ENCODE results near the gene BRD1. TPM values are rescaled to one million over a fixed set of nuclear protein-coding genes. Genes with fewer than 3 reads are reported as not detected.

Gene BRD1
- total RNA-seq, 2 donors from 2014 or later: 42.3 to 43.4 TPM

DNA sequence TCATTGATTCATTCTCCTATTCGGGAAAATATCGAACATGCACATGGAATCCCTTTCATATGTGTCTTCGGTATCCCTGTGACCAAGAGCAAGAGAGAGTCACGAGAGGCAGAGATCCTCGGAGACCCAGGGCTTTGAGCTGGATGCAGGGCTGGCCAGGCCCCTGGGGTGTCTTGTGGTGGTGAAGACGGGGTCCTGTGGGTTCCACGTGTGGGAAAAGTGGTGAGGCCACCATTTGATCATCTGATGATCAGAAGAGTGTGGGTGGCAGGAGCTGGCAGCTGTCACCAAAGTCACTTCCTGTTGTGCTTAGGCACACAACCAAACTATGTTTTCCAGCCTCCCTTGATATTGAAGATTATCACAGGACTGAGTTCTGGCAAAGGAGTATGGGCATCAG lies 94.0 kb downstream of the BRD1 start:
- Mint-ChIP-seq H3K4me1 (ENCODE audit: low read depth) (peaks cover 14% of the 10 kb centered on the region), H3K4me3 (no peak overlapping the region), H3K36me3 (ENCODE audit: insufficient read depth in 2 of 2) (no peaks in the 10 kb centered on the region), H3K27ac (no peak overlapping the region), H3K27me3 (ENCODE audit: low read depth) (peaks cover 38% of the 10 kb centered on the region), H3K9me3 (no peaks in the 10 kb centered on the region)
- no peak for DNase-seq
- no peak for ATAC-seq (replicated peaks in 1 of 2)

DNA sequence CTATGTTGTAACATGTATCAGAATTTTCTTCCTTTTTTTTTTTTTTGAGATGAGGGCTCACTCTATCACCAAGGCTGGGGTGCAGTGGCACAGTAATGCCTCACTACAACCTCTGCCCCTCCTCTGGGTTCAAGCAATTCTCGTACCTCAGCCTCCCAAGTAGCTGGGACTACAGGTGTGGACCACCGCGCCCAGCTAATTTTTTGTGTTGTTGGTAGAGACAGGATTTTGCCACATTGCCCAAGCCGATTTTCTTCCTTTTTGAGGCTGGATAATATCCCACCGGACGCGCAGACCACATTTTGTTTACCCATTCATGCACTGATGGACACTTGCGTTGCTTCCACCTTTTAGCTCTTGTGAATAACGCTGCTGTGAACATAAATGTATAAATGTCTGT lies 97.0 kb downstream of the BRD1 start:
- no peak overlapping the region for H3K4me3 Mint-ChIP-seq
- H3K36me3 Mint-ChIP-seq (ENCODE audit: insufficient read depth in 2 of 2): no peaks in the 10 kb centered on the region
- H3K4me1 Mint-ChIP-seq (ENCODE audit: low read depth): peaks cover 25% of the 10 kb centered on the region
- DNase-seq (no peak), ATAC-seq (replicated peaks in 1 of 2) (no peak)
- no peaks in the 10 kb centered on the region for H3K9me3 Mint-ChIP-seq
- H3K27ac Mint-ChIP-seq: no peak overlapping the region
- peaks cover 52% of the 10 kb centered on the region for H3K27me3 Mint-ChIP-seq (ENCODE audit: low read depth)

DNA sequence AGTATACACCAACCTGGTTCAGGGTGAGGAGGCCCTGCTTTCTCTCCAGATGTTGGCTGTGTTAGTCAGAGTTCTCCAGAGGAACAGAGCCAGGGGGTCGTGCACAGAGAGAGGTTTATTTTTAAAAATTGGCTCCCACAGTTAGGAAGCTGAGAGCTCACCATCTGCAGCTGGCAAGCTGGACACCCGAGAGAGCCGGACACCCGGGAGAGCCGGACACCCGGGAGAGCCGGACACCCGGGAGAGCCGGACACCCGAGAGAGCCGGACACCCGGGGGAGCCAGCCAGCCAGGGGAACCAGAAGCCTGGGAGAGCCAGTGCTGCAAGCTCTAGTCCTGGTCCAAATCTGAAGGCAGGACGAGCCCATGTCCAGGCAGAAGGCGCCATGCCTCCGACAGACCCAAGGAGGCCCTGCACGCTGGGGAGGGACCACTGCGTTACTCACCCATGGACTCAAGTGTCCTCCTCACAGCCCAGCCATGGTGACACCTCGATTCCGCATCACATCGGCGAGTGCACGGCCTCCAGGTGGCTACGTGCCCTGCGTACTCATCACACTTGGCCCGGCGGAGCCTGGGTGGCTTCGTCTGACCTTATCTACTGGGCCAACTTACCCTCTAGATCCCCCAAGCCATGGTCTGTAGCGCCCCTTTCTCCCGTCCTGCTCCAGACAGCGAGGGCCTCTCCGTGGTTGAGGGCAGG lies 99.0 kb downstream of the BRD1 start:
- DNase-seq (no peak), ATAC-seq (replicated peaks in 1 of 2) (no peak)
- Mint-ChIP-seq H3K9me3 (no peaks in the 10 kb centered on the region), H3K27ac (no peak overlapping the region), H3K27me3 (ENCODE audit: low read depth) (peaks cover 52% of the 10 kb centered on the region), H3K4me1 (ENCODE audit: low read depth) (peaks cover 25% of the 10 kb centered on the region), H3K4me3 (no peak overlapping the region), H3K36me3 (ENCODE audit: insufficient read depth in 2 of 2) (no peaks in the 10 kb centered on the region)

DNA sequence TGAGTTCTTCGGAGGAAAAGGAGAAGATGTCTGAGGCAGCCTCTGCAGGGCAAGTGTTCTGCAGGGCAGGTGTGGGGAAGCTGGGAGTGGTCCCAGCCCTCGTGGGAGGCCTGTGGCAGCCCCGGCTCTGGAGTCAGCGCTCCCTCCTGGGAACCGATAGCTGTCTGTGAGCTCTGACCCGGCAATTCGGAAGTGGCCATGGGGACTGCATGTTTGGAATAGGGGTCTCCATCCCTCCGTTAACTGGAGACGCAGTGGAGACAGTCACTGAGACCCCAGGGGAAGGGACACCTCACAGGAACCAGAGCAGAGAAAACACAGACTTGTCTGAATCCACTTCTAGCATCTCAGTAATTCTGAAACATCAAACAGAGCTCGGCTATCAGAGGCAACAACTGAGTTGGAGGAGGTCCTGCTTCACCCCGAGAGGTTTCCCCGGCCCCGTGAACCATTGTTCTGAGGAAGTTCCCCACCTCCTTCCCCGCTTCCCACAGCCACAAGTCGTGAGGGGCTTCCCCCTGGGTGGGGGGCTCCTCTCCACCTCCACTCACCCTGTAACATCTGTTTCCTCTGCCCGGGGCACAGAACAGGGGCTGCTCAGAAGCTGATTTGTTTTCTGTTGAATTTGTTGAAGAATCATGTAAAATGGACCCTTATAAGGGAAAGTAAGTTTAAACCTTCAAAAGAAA lies 99.6 kb downstream of the BRD1 start:
- Mint-ChIP-seq H3K27ac (no peak overlapping the region), H3K4me1 (ENCODE audit: low read depth) (peaks cover 18% of the 10 kb centered on the region), H3K9me3 (no peaks in the 10 kb centered on the region), H3K36me3 (ENCODE audit: insufficient read depth in 2 of 2) (no peaks in the 10 kb centered on the region), H3K27me3 (ENCODE audit: low read depth) (peaks cover 45% of the 10 kb centered on the region), H3K4me3 (peak overlapping the region in 1 of 2 donors; percentile 15)
- DNase-seq (no peak), ATAC-seq (replicated peaks in 1 of 2) (no peak)

DNA sequence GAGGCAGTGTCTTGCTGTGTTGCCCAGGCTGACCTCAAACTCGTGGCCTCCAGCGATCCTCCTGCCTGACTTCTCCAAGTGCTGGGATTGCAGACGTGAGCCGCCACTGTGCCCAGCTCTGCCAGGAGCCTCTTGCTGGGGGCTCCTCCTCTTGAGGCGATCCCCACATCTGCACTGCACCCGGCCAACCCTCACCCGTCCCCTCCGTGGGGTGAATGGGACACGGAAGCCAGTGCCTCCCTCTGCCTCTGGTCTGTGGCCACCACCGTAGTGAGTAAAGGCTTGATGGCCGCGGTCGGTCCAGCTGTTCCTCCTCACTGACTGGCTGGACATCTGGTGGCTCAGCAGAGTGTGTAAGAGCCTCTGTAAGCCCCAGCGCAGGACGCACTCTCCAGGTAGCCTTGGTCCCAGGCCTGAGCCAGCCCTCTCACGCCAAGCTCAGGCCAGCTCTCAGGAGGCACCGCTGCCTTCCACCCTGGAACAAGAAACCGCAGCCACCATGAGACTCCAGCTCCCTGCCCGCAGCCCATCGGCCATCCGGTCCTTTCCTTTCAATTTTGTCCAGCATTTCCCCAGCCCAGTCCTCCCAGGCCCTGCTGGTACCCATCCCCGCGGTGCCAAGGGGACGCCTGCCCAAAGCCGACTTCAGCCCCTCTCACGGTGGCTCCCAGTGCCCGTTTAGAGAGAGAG lies 100.3 kb downstream of the BRD1 start:
- Mint-ChIP-seq H3K4me3 (no peak overlapping the region), H3K36me3 (ENCODE audit: insufficient read depth in 2 of 2) (no peaks in the 10 kb centered on the region), H3K27ac (no peak overlapping the region), H3K9me3 (no peaks in the 10 kb centered on the region), H3K27me3 (ENCODE audit: low read depth) (peaks cover 38% of the 10 kb centered on the region), H3K4me1 (ENCODE audit: low read depth) (peaks cover 16% of the 10 kb centered on the region)
- ATAC-seq (replicated peaks in 1 of 2): no peak
- no peak for DNase-seq

DNA sequence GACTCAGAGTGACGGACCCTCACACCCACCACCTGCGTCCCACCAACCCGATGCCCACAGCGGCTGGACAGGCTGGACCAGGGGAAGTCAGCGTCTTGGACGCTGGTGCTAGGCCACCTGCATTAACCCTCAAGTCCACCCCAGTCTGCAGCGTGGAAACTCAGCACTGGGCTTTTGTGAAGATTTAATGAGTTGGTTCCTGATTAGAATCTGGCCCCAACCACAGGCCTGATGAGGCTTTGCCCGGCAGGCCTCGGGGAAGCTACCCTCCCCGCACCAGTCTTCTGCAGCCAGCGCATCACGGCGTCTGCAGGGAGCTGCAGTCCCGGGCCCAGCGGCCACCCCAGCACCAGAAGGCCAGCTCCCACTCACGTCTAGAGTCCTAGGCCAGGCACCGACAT lies 101.0 kb downstream of the BRD1 start:
- no peak for ATAC-seq (replicated peaks in 1 of 2)

DNA sequence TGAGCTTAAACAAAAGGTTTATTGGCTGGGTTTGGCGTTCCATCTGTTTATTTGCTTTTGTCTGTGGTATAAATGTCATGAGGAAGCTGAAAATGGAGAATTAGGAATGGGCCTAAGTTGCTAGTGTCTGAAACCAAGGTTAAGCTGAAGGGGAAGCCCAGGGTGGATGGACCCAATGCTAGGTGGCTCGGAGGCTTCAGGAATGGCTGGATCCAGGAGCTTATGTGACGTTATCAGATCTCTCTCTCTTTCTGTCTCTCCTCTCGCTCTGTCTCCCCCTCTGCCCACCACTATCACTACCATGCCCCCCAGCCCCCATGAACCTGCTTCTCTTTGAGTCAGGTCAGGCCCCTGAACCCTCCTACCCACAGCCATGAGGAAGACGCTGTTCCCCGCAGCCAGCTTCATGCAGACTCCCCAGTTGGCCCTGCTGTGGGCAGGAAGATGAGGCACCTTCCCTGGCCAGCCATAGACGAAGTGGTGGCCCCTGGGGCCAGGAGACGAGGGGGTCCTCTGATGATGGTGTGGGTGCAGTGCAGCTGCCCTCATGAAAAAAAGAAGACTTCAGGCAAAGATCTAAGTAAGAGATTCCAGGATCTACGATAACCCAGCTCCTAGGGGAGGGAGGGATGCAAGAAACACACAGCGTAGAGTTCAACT lies 101.5 kb downstream of the BRD1 start:
- no peak for DNase-seq
- peaks cover 16% of the 10 kb centered on the region for H3K4me1 Mint-ChIP-seq (ENCODE audit: low read depth)
- H3K4me3 Mint-ChIP-seq: no peak overlapping the region
- peaks cover 34% of the 10 kb centered on the region for H3K27me3 Mint-ChIP-seq (ENCODE audit: low read depth)
- H3K27ac Mint-ChIP-seq: no peak overlapping the region
- H3K9me3 Mint-ChIP-seq: no peaks in the 10 kb centered on the region
- H3K36me3 Mint-ChIP-seq (ENCODE audit: insufficient read depth in 2 of 2): no peaks in the 10 kb centered on the region
- ATAC-seq (replicated peaks in 1 of 2): no peak

More for the DNA sequence above, 101.0 kb downstream of the BRD1 start:
- no peak overlapping the region for H3K4me3 Mint-ChIP-seq
- H3K9me3 Mint-ChIP-seq: no peaks in the 10 kb centered on the region
- no peaks in the 10 kb centered on the region for H3K36me3 Mint-ChIP-seq (ENCODE audit: insufficient read depth in 2 of 2)
- DNase-seq: no peak
- peaks cover 34% of the 10 kb centered on the region for H3K27me3 Mint-ChIP-seq (ENCODE audit: low read depth)
- H3K4me1 Mint-ChIP-seq (ENCODE audit: low read depth): peaks cover 16% of the 10 kb centered on the region
- no peak overlapping the region for H3K27ac Mint-ChIP-seq

DNA sequence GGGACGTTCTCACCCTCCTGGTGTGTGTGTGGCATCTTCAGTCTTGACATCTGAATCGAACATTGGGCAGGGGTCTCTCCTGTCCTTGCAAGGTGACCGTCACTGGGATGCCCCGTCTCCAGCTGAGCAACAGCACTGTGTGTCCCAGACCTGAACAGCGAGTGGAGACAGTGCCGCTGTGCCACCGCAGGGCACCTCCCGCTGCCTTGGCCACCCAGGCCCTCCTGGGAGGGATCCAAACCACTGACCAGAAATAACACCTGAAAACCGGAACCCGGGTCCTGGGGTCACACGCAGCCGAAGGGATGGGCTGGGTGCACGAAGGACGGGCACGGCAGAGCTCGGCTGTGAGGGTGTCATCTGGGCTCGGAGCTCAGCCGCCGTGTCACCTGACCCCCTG lies 102.2 kb downstream of the BRD1 start:
- peaks cover 16% of the 10 kb centered on the region for H3K4me1 Mint-ChIP-seq (ENCODE audit: low read depth)
- ATAC-seq (replicated peaks in 1 of 2) (no peak), DNase-seq (no peak)
- peak overlapping the region; percentile 23 to 60 for H3K4me3 Mint-ChIP-seq
- no peak overlapping the region for H3K27ac Mint-ChIP-seq
- no peaks in the 10 kb centered on the region for H3K36me3 Mint-ChIP-seq (ENCODE audit: insufficient read depth in 2 of 2)
- H3K27me3 Mint-ChIP-seq (ENCODE audit: low read depth): peaks cover 32% of the 10 kb centered on the region
- H3K9me3 Mint-ChIP-seq: no peaks in the 10 kb centered on the region

DNA sequence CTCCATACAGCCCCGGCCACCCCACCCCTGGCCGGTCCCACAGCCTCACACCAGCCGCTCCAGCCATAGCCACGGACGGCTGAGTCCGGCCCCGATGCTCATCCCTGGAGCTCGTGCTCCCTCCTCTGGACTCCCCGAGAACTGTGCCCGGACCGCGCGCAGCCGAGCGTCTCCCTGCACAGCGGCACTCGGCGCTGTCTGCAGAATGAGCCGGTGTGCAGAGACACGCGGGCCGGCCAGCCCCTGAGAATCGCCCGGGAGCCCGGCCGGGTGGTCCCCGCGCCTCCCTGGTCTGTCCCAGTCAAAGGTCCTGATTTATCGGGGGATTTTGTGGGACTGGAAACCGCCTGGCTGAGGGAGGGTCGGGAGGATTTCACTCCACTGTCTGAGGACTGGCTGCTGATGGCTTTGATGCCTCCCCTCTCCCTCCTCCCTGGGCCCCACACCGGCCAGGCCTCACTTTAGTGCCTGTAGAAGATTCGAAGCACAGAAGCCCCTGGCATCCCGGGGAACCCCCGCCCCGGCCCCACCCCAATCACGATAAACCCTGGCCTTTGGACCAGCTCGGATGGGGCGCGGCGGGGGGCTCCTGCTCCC lies 102.7 kb downstream of the BRD1 start:
- Mint-ChIP-seq H3K27me3 (ENCODE audit: low read depth) (peaks cover 27% of the 10 kb centered on the region), H3K36me3 (ENCODE audit: insufficient read depth in 2 of 2) (no peaks in the 10 kb centered on the region), H3K4me1 (ENCODE audit: low read depth) (peaks cover 16% of the 10 kb centered on the region), H3K27ac (no peak overlapping the region), H3K9me3 (no peaks in the 10 kb centered on the region), H3K4me3 (peak overlapping the region; percentile 66 to 95)
- DNase-seq (peak; percentile 82 to 83), ATAC-seq (replicated peaks in 1 of 2) (peak; percentile 95)

DNA sequence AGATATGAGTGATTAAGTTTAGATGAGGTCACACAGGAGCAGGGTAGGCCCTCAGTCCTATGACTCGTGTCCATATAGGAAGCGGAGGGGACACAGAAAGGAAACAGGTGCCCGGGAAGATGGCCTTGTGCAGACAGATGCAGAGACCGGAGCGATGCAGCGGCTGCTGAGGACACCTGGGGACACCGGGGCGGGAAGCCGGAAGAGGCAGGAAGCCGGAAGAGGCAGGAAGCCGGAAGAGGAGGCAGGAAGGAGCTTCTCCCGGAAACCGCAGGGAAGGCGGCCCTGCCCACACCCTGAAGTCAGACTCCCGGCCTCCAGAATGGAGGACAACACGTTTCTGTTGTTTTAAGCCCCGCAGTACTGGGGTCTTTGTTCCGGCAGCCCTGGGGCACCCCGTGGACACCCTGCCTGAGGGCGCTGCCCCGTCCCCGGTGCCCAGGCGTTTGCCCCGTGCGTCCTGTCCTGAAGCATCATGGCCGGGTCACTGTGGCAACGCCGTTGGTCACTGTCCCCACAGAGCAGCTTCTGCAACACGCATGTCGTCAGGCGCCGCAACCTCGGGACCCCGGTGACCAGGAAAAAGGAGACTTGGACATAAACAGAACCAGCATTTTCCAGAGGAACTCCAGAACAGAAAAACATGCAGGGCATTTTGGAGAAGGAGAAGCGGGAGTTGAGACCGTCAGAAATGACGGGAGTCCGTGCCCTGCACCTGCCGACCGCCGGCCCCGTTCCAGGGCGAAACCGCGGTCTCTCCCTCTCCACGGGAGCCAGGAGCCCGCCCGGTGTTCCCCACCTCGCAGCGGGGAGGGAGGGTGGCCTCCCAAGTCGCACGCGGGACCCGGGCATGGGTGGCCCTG lies 103.4 kb downstream of the BRD1 start:
- DNase-seq (peak; percentile 31 to 37), ATAC-seq (replicated peaks in 1 of 2) (peak; percentile 37 to 42)
- Mint-ChIP-seq H3K27me3 (ENCODE audit: low read depth) (peaks cover 27% of the 10 kb centered on the region), H3K36me3 (ENCODE audit: insufficient read depth in 2 of 2) (no peaks in the 10 kb centered on the region), H3K4me3 (peak overlapping the region; percentile 90 to 95), H3K27ac (peak overlapping the region; percentile 85), H3K4me1 (ENCODE audit: low read depth) (peaks cover 16% of the 10 kb centered on the region), H3K9me3 (no peaks in the 10 kb centered on the region)

DNA sequence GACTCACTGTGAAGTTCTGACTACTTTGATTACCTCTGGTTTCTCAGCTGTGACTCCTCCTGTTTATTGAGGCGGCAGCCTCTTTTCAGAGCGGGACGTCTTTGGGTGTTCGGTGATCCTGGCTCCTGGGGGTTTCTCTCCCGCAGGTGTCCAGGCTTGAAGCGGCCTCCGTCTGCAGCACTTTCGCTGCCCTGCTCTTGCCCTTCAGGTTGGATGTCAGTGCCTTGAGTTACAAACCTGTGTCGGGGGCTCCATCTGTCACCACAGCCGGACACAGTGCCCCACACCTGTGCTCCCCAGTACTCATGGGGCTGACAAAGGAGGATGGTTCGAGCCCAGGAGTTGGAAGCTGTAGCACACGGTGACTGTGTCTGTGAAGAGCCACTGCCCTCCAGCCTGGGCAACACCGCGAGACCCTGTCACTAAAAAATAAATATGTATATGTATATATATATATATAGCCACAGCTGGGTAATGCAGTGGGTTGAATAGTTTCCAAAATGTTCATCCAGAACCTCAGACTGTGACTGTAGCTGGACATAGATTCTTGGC lies 104.1 kb downstream of the BRD1 start:
- Mint-ChIP-seq H3K4me3 (peak overlapping the region; percentile 90 to 95), H3K4me1 (ENCODE audit: low read depth) (peaks cover 16% of the 10 kb centered on the region), H3K27me3 (ENCODE audit: low read depth) (peaks cover 22% of the 10 kb centered on the region), H3K36me3 (ENCODE audit: insufficient read depth in 2 of 2) (no peaks in the 10 kb centered on the region), H3K9me3 (no peaks in the 10 kb centered on the region), H3K27ac (peak overlapping the region; percentile 85)
- DNase-seq: no peak
- no peak for ATAC-seq (replicated peaks in 1 of 2)
